Islet precursor cell (in vitro differentiated cells): ENCODE data around the gene EIF2S3.
A peak's percentile ranks its signal among the peaks of the same experiment; 100 is the strongest.
"Not testable (repeated sequence)": the region's sequence is repeated elsewhere in the genome, so short reads cannot be mapped to it uniquely, and the experiment has no call there.

Experiments used
- DNase-seq: peaks from one replicate; pipeline ENCODE4 v3.0.0-alpha.2; 2018

Gene EIF2S3

GRCh38 chrX:24054182-24055042 lies at the start of gene EIF2S3:
Gene EIF2S3 (plus strand): TSS chrX:24054956. CDS start chrX:24054969, 13 bp downstream.
- DNase-seq = peak; percentile 98

- DNase-seq = no peak
Measured at GRCh38 chrX:24005028-24005427, 49.7 kb upstream of the EIF2S3 start.

- DNase-seq = no peak
Measured at GRCh38 chrX:24005867-24006266, 48.9 kb upstream of the EIF2S3 start.

- DNase-seq = no peak
Measured at GRCh38 chrX:24012266-24012665, 42.5 kb upstream of the EIF2S3 start.

- no peak for DNase-seq
Measured at GRCh38 chrX:24014388-24015018, 40.3 kb upstream of the EIF2S3 start.

- no peak for DNase-seq
Measured at GRCh38 chrX:24017674-24018073, 37.1 kb upstream of the EIF2S3 start.

GRCh38 chrX:24018809-24019208 lies 35.9 kb upstream of the EIF2S3 start:
- no peak for DNase-seq

GRCh38 chrX:24019448-24019847 lies 35.3 kb upstream of the EIF2S3 start:
- no peak for DNase-seq

- no peak for DNase-seq
Measured at GRCh38 chrX:24020306-24020876, 34.4 kb upstream of the EIF2S3 start.

GRCh38 chrX:24023544-24023943 lies 31.2 kb upstream of the EIF2S3 start:
- DNase-seq = no peak

GRCh38 chrX:24023972-24024669 lies 30.6 kb upstream of the EIF2S3 start:
- no peak for DNase-seq

- DNase-seq = peak; percentile 97
Measured at GRCh38 chrX:24024819-24025740, 29.7 kb upstream of the EIF2S3 start.

- no peak for DNase-seq
Measured at GRCh38 chrX:24025741-24026403, 28.9 kb upstream of the EIF2S3 start.

- no peak for DNase-seq
Measured at GRCh38 chrX:24026432-24026831, 28.3 kb upstream of the EIF2S3 start.

- no peak for DNase-seq
Measured at GRCh38 chrX:24027086-24027485, 27.7 kb upstream of the EIF2S3 start, which contains the start of gene KLHL15. Gene KLHL15 (minus strand): TSS chrX:24027186. CDS start chrX:24006693, 20,493 bp downstream.

- DNase-seq = no peak
Measured at GRCh38 chrX:24027985-24028384, 26.8 kb upstream of the EIF2S3 start.

- no peak for DNase-seq
Measured at GRCh38 chrX:24030597-24030996, 24.2 kb upstream of the EIF2S3 start.

- no peak for DNase-seq
Measured at GRCh38 chrX:24034485-24034884, 20.3 kb upstream of the EIF2S3 start.

- DNase-seq = no peak
Measured at GRCh38 chrX:24037729-24038128, 17.0 kb upstream of the EIF2S3 start.

- DNase-seq = not testable (repeated sequence)
Measured at GRCh38 chrX:24046060-24046459, 8.7 kb upstream of the EIF2S3 start.

GRCh38 chrX:24049643-24050042 lies 5.1 kb upstream of the EIF2S3 start:
- not testable (repeated sequence) for DNase-seq
